Mesenchymal stem cell (in vitro differentiated cells and primary cell): Measurements from ENCODE around the gene PDX1.

Source experiments
- DNase-seq: peaks from one replicate; pipeline ENCODE4 v3.0.0-alpha.2; 2013
- H2AFZ ChIP-seq: one replicate; pipeline ENCODE4 v1.6.1; 2013; ENCODE audit warnings: low read depth, mild to moderate bottlenecking, control low read depth, inconsistent platforms, low read length, moderate library complexity
- H2AK5ac ChIP-seq: 2 replicates; pipeline ENCODE4 v1.6.1; 2013; ENCODE audit warnings: low read length, moderate library complexity, mild to moderate bottlenecking, inconsistent platforms; ENCODE audit not compliant: severe bottlenecking
- H2BK120ac ChIP-seq: one replicate; pipeline ENCODE4 v1.6.1; 2013; ENCODE audit warnings: low read depth, mild to moderate bottlenecking, inconsistent platforms, low read length, moderate library complexity
- H2BK12ac ChIP-seq, 2 experiments: one replicate each; pipeline ENCODE4 v1.6.1; 2013; ENCODE audit warnings: inconsistent platforms in 2 of 2, low read length in 2 of 2, mild to moderate bottlenecking in 2 of 2, moderate library complexity in 2 of 2, control low read depth in 1 of 2
- H2BK15ac ChIP-seq: one replicate; pipeline ENCODE4 v1.6.1; 2013; ENCODE audit warnings: mild to moderate bottlenecking, low read depth, inconsistent platforms; ENCODE audit not compliant: poor library complexity, severe bottlenecking
- H2BK5ac ChIP-seq: 2 replicates; pipeline ENCODE4 v1.6.1; 2013; ENCODE audit warnings: low read depth, mild to moderate bottlenecking, low read length, control low read depth, inconsistent platforms; ENCODE audit not compliant: poor library complexity, severe bottlenecking
- H3K14ac ChIP-seq, 2 experiments: one replicate each; pipeline ENCODE4 v1.6.1; 2013; ENCODE audit warnings: inconsistent platforms in 2 of 2, low read length in 2 of 2, control low read depth in 1 of 2, mild to moderate bottlenecking in 1 of 2, moderate library complexity in 1 of 2
- H3K18ac ChIP-seq, 2 experiments: one replicate each; pipeline ENCODE4 v1.6.1; 2013; ENCODE audit warnings: inconsistent platforms in 2 of 2, low read length in 2 of 2, control low read depth in 1 of 2, low read depth in 1 of 2, mild to moderate bottlenecking in 1 of 2
- H3K23ac ChIP-seq, 2 experiments: one replicate each; pipeline ENCODE4 v1.6.1; 2013; ENCODE audit warnings: inconsistent platforms in 2 of 2, low read length in 2 of 2, mild to moderate bottlenecking in 2 of 2, moderate library complexity in 2 of 2, control low read depth in 1 of 2
- H3K27ac ChIP-seq: 2 replicates; pipeline ENCODE4 v1.5.1; 2013; ENCODE audit warnings: mild to moderate bottlenecking, moderate library complexity, low read length, control low read depth, inconsistent platforms; ENCODE audit not compliant: poor library complexity, severe bottlenecking
- H3K27me3 ChIP-seq, 2 experiments: 2 replicates each; pipeline versions ENCODE4 v1.6.1 to v1.7.0; 2013; ENCODE audit warnings: low read length in 2 of 2, mild to moderate bottlenecking in 2 of 2, moderate library complexity in 2 of 2, control low read depth in 1 of 2, inconsistent platforms in 1 of 2; ENCODE audit not compliant: control insufficient read depth in 1 of 2, insufficient read depth in 1 of 2
- H3K36me3 ChIP-seq, 2 experiments: 2 replicates each; pipeline versions ENCODE4 v1.6.1 to v1.7.0; 2013; ENCODE audit warnings: low read length in 2 of 2, control low read depth in 1 of 2, inconsistent platforms in 1 of 2, low read depth in 1 of 2, mild to moderate bottlenecking in 1 of 2; ENCODE audit not compliant: insufficient read depth in 2 of 2, control insufficient read depth in 1 of 2
- H3K4ac ChIP-seq, 2 experiments: one replicate each; pipeline ENCODE4 v1.6.1; 2013; ENCODE audit warnings: inconsistent platforms in 2 of 2, low read length in 2 of 2, mild to moderate bottlenecking in 2 of 2, moderate library complexity in 2 of 2, control low read depth in 1 of 2, low read depth in 1 of 2
- H3K4me1 ChIP-seq: 2 replicates; pipeline ENCODE4 v1.6.1; 2013; ENCODE audit warnings: low read depth, low read length, control low read depth; ENCODE audit not compliant: control insufficient read depth, insufficient read depth
- H3K4me2 ChIP-seq: 2 replicates; pipeline ENCODE4 v1.6.1; 2013; ENCODE audit warnings: low read length, mild to moderate bottlenecking, inconsistent platforms; ENCODE audit not compliant: poor library complexity, severe bottlenecking
- H3K4me3 ChIP-seq, 2 experiments: 2 replicates each; pipeline versions ENCODE4 v1.5.1 to v1.7.0; 2013; ENCODE audit warnings: low read length in 2 of 2, mild to moderate bottlenecking in 2 of 2, control low read depth in 1 of 2, low read depth in 1 of 2; ENCODE audit not compliant: insufficient read depth in 1 of 2
- H3K79me1 ChIP-seq: replicated peaks from 2 replicates; pipeline ENCODE4 v1.6.1; 2013; ENCODE audit warnings: mild to moderate bottlenecking, control low read depth, low read length, inconsistent platforms; ENCODE audit not compliant: poor library complexity, severe bottlenecking
- H3K9ac ChIP-seq: 2 replicates; pipeline ENCODE4 v1.7.0; 2013; ENCODE audit warnings: mild to moderate bottlenecking, low read length, moderate library complexity
- H3K9me3 ChIP-seq: 2 replicates; pipeline ENCODE4 v1.7.0; 2013; ENCODE audit warnings: mild to moderate bottlenecking, low read length; ENCODE audit not compliant: control insufficient read depth
- H4K8ac ChIP-seq: one replicate; pipeline ENCODE4 v1.6.1; 2013; ENCODE audit warnings: inconsistent platforms, mild to moderate bottlenecking, low read length, moderate library complexity
- H4K91ac ChIP-seq: one replicate; pipeline ENCODE4 v1.6.1; 2013; ENCODE audit warnings: mild to moderate bottlenecking, low read length, inconsistent platforms
- WGBS: methylation state at CpG from one replicate; pipeline ENCODE4 v1.1.7; 2013; ENCODE audit warnings: mixed read lengths; 5-methylcytosine and 5-hydroxymethylcytosine counted together

PDX1 gene

DNA sequence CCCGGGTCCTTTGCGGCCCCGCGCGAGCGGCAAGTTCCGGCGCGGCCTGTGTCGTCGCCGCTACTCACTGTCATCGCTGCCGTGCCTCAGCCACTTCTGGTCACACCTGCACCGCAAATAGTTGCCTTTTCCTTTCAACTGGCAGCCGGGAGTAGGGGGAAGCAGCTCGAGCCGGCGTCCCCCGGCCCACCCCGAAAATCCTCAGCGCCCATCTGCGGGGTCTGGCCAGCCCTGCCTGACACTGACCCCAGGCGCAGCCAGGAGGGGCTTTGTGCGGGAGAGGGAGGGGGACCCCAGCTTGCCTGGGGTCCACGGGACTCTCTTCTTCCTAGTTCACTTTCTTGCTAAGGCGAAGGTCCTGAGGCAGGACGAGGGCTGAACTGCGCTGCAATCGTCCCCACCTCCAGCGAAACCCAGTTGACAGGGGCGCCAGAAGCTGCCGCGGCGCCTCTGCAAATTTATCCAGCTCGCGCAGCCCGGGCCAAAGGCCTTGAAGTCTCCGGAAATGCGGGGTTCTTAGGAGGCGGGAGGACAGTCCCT, 1.7 kb downstream of the PDX1 start:
- no peak overlapping the region for H2BK120ac ChIP-seq
- peak overlapping the region; percentile 31 to 71 for H3K4me3 ChIP-seq
- peaks cover 2% of the 10 kb centered on the region for H3K9me3 ChIP-seq
- H2BK15ac ChIP-seq, result no peak overlapping the region
- H3K36me3 ChIP-seq, result no peaks in the 10 kb centered on the region
- H4K91ac ChIP-seq, result no peak overlapping the region
- no peak overlapping the region for H3K27ac ChIP-seq
- no peak overlapping the region for H3K18ac ChIP-seq
- WGBS, result 2% methylated on average over 39 of the region's 41 CpGs
- DNase-seq, result no peak
- H3K23ac ChIP-seq, result no peak overlapping the region
- no peaks in the 10 kb centered on the region for H3K79me1 ChIP-seq
- no peak overlapping the region for H3K14ac ChIP-seq
- peaks cover 97 to 98% of the 10 kb centered on the region in 2 experiments for H3K27me3 ChIP-seq
- H4K8ac ChIP-seq, result no peak overlapping the region
- no peak overlapping the region for H2BK5ac ChIP-seq
- no peak overlapping the region for H3K4ac ChIP-seq
- peaks cover 28% of the 10 kb centered on the region for H3K4me1 ChIP-seq
- H2AFZ ChIP-seq, result no peak overlapping the region
- H2AK5ac ChIP-seq, result no peak overlapping the region
- H3K4me2 ChIP-seq, result peak overlapping the region; percentile 54
- no peak overlapping the region for H3K9ac ChIP-seq
- H2BK12ac ChIP-seq, result peak overlapping the region in 1 of 2 experiments; percentile 41

- H3K18ac ChIP-seq, result no peak overlapping the region
- H3K27me3 ChIP-seq, result peaks cover 97 to 98% of the 10 kb centered on the region in 2 experiments
- H2BK120ac ChIP-seq, result no peak overlapping the region
- H2BK15ac ChIP-seq, result no peak overlapping the region
- H3K27ac ChIP-seq, result no peak overlapping the region
- H2AFZ ChIP-seq, result no peak overlapping the region
- no peak overlapping the region for H3K23ac ChIP-seq
- H3K36me3 ChIP-seq, result no peaks in the 10 kb centered on the region
- H2BK12ac ChIP-seq, result no peak overlapping the region
- peaks cover 27% of the 10 kb centered on the region for H3K4me1 ChIP-seq
- peaks cover 6% of the 10 kb centered on the region for H3K9me3 ChIP-seq
- no peak overlapping the region for H3K14ac ChIP-seq
- H4K91ac ChIP-seq, result no peak overlapping the region
- no peak for DNase-seq
- no peaks in the 10 kb centered on the region for H3K79me1 ChIP-seq
- H3K4me3 ChIP-seq, result no peak overlapping the region
- no peak overlapping the region for H3K4ac ChIP-seq
- H4K8ac ChIP-seq, result no peak overlapping the region
- no peak overlapping the region for H2BK5ac ChIP-seq
- H2AK5ac ChIP-seq, result no peak overlapping the region
- H3K4me2 ChIP-seq, result no peak overlapping the region
- 10% methylated on average over 38 of the region's 39 CpGs for WGBS
- no peak overlapping the region for H3K9ac ChIP-seq
These were observed 2.4 kb downstream of the PDX1 start for GRCh38 chr13:27921961-27922882.

GRCh38 chr13:27922883-27923612, 3.2 kb downstream of the PDX1 start:
- no peaks in the 10 kb centered on the region for H3K79me1 ChIP-seq
- H2BK120ac ChIP-seq, result no peak overlapping the region
- no peak overlapping the region for H3K4ac ChIP-seq
- H3K4me3 ChIP-seq, result no peak overlapping the region
- WGBS, result 15% methylated on average over 19 of the region's 24 CpGs
- no peaks in the 10 kb centered on the region for H3K36me3 ChIP-seq
- peaks cover 97 to 98% of the 10 kb centered on the region in 2 experiments for H3K27me3 ChIP-seq
- H3K23ac ChIP-seq, result no peak overlapping the region
- no peak overlapping the region for H3K14ac ChIP-seq
- H3K27ac ChIP-seq, result no peak overlapping the region
- H4K8ac ChIP-seq, result no peak overlapping the region
- H3K18ac ChIP-seq, result no peak overlapping the region
- H2AFZ ChIP-seq, result no peak overlapping the region
- H2BK12ac ChIP-seq, result no peak overlapping the region
- H3K4me1 ChIP-seq, result peaks cover 24% of the 10 kb centered on the region
- H4K91ac ChIP-seq, result no peak overlapping the region
- H2BK5ac ChIP-seq, result no peak overlapping the region
- H2AK5ac ChIP-seq, result no peak overlapping the region
- H3K9ac ChIP-seq, result no peak overlapping the region
- no peak overlapping the region for H2BK15ac ChIP-seq
- no peak overlapping the region for H3K4me2 ChIP-seq
- peaks cover 6% of the 10 kb centered on the region for H3K9me3 ChIP-seq
- no peak for DNase-seq
